NCI-H748 treated with DMSO at 0.1 percent for 48 hours (cell line): Measurements from ENCODE around the gene TBC1D1.
A peak's percentile ranks its signal among the peaks of the same experiment; 100 is the strongest.

Experiments used
- DNase-seq: peaks from one replicate; lab custom pipeline; 2025; lab: John Stamatoyannopoulos, UW

Gene TBC1D1

DNA sequence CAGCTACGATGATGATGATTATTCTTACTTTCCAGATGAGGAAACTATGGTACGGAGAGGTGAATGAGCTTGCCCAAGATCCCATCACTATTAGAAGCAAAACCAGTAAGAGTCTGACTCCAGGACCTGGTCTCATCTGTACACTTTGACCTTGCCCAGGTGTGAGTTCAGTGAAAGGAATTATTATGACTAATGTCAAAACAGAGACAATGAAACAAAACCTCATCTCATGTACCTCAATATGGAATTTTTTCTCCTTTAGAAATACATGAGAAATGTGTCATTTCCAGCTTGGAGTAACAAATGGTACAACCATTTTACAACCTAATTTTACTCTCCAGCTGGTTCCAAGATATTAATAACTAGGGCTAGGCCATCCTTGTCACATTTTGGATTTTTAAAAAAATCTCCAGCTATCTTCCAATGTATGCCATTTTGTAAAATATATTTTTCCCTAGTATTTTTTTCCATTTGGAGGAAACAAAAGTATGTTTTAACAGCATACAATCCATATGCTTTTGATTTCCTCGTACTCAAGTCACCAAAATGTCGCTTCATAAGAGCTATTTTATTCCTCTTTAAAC lies 283.1 kb downstream of the TBC1D1 start:
- no peak for DNase-seq

GRCh38 chr4:38174801-38175200 lies 283.9 kb downstream of the TBC1D1 start:
- DNase-seq = no peak

GRCh38 chr4:38176165-38176564 lies 285.3 kb downstream of the TBC1D1 start:
- no peak for DNase-seq

GRCh38 chr4:38177035-38177546 lies 286.2 kb downstream of the TBC1D1 start:
- DNase-seq = no peak

DNA sequence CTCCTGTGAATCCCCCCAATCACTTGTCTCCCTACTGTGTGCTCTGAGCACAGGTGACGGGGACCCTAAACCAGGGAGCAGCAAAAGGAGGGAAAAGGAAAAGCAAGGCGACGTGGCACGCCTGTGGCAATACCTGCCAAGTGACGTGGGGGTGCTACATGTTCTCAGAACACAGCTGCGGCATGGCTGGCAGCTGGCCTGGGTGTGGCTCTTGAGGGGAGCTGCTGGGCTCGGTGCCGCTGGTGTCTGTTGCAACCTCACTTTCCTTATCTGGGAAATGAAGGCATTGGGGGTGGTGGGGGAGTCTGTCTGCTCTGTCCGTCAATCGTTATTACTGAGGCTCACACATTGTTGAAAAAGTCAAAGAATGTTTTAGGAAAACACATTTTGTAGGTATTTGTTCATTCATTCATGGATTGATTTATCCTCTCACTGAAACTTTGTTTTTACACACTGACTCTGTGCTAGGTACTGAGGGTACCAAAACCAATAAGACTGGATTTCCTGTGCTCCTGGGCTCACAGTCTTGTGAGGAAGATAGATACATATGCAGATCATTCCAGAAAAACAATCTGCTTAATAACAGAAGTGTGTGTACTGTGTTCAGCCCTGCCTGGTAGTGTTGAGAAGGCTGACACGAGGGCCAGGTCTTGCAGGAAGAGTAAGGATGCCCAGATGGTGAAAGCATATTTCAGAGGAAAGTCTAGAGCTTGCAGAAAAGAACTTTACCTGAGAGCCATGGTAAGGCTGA lies 286.9 kb downstream of the TBC1D1 start:
- no peak for DNase-seq

GRCh38 chr4:38178392-38178995 lies 287.6 kb downstream of the TBC1D1 start:
- DNase-seq = no peak

- peak; percentile 34 for DNase-seq
Measured at GRCh38 chr4:38179690-38180377, 288.9 kb downstream of the TBC1D1 start.

GRCh38 chr4:38180456-38180855 lies 289.6 kb downstream of the TBC1D1 start:
- peak; percentile 15 for DNase-seq

DNA sequence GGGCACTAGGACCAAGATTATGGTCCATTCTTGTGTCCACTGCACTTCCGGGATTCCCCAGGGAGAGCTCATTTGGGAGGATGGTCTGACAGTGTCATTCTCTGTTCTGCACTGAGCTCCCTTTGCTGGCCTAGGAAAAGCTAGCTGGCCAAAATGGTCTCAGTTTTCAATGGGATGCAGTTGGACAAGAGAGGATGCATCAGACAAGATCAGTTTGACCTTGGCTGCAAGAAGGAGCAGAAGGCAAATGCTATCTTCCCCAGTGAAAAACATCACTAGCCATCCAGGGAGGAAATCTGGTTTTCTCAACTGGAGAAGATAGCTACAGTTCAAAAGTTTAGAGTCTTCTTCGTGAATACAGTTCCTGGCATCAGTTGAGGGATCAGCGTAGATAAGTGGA lies 290.4 kb downstream of the TBC1D1 start:
- DNase-seq = no peak

- no peak for DNase-seq
Measured at GRCh38 chr4:38182334-38182998, 291.6 kb downstream of the TBC1D1 start.

- no peak for DNase-seq
Measured at GRCh38 chr4:38184404-38184803, 293.5 kb downstream of the TBC1D1 start.

GRCh38 chr4:38185406-38186144 lies 294.7 kb downstream of the TBC1D1 start:
- DNase-seq = no peak

- no peak for DNase-seq
Measured at GRCh38 chr4:38188136-38188535, 297.3 kb downstream of the TBC1D1 start.

DNA sequence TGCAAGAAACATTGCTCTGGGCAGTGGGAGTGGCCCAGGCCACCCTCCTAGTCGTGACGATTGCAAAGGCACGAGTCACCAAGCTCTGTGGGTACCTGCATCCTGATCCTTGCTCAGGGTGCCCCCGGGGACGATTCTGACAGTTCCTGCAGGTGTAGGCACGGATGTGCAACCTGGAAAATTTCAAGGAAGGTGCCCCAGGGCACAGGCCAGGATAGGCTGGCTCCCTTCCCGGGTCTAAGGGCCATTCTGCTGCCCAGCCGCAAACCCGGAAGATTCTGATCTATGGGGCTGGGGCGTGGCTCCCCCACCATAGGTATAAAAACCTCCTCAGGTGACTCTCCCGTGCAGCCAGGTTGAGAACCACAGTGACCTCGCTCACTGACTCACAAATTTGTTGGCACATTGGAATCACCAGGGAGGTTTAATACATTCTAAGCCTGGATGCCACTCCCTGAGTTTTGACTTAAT lies 297.8 kb downstream of the TBC1D1 start:
- no peak for DNase-seq
